Measurements from ENCODE around the gene NSMF. TPM values are rescaled to one million over a fixed set of nuclear protein-coding genes. Genes with fewer than 3 reads are reported as not detected.
"Not testable (repeated sequence)": the region's sequence is repeated elsewhere in the genome, so short reads cannot be mapped to it uniquely, and the experiment has no call there.

Gene NSMF
- polyA plus RNA-seq, 1 donor from 2014 or later = 3.4 TPM

GRCh38 chr9:137467896-137468295 is 8.8 kb upstream of the NSMF start:
- Mint-ChIP-seq H3K4me3 (no peak overlapping the region), H3K4me1 (peaks cover 0 to 7% (median 7%) of the 10 kb centered on the region in 3 donors), H3K27me3 (no peaks in the 10 kb centered on the region), H3K27ac (peak overlapping the region in 1 of 3 donors; percentile 32), H3K9me3 (peaks cover 0 to 1% (median 0%) of the 10 kb centered on the region in 3 donors), H3K36me3 (no peaks in the 10 kb centered on the region)

- no peaks in the 10 kb centered on the region for H3K36me3 Mint-ChIP-seq
- H3K4me1 Mint-ChIP-seq = peaks cover 0 to 7% (median 7%) of the 10 kb centered on the region in 3 donors
- no peaks in the 10 kb centered on the region for H3K9me3 Mint-ChIP-seq
- H3K27me3 Mint-ChIP-seq = no peaks in the 10 kb centered on the region
- H3K27ac Mint-ChIP-seq = no peak overlapping the region
- H3K4me3 Mint-ChIP-seq = no peak overlapping the region
Observed at GRCh38 chr9:137467161-137467581, 8.0 kb upstream of the NSMF start.

- H3K4me3 Mint-ChIP-seq = not testable (repeated sequence)
Observed at GRCh38 chr9:137466389-137467085, 7.4 kb upstream of the NSMF start.

GRCh38 chr9:137465720-137466388 is 6.7 kb upstream of the NSMF start:
- Mint-ChIP-seq H3K4me3 (no peak overlapping the region), H3K27ac (peak overlapping the region in 1 of 3 donors; percentile 57), H3K27me3 (no peaks in the 10 kb centered on the region), H3K4me1 (peaks cover 0 to 9% (median 7%) of the 10 kb centered on the region in 3 donors), H3K36me3 (no peaks in the 10 kb centered on the region), H3K9me3 (no peaks in the 10 kb centered on the region)

More at GRCh38 chr9:137466389-137467085, 7.4 kb upstream of the NSMF start:
- H3K4me1 Mint-ChIP-seq, H3K27ac Mint-ChIP-seq, H3K36me3 Mint-ChIP-seq, H3K9me3 Mint-ChIP-seq, H3K27me3 Mint-ChIP-seq: not testable (repeated sequence)

- H3K4me3 Mint-ChIP-seq = no peak overlapping the region
- H3K27ac Mint-ChIP-seq = peak overlapping the region in 1 of 3 donors; percentile 57
- no peaks in the 10 kb centered on the region for H3K36me3 Mint-ChIP-seq
- peaks cover 0 to 4% (median 2%) of the 10 kb centered on the region in 3 donors for H3K4me1 Mint-ChIP-seq
- no peaks in the 10 kb centered on the region for H3K27me3 Mint-ChIP-seq
- no peaks in the 10 kb centered on the region for H3K9me3 Mint-ChIP-seq
Observed at GRCh38 chr9:137465000-137465719, 6.0 kb upstream of the NSMF start.

GRCh38 chr9:137464291-137464999 is 5.3 kb upstream of the NSMF start:
- Mint-ChIP-seq H3K36me3 (no peaks in the 10 kb centered on the region), H3K4me3 (no peak overlapping the region), H3K27me3 (no peaks in the 10 kb centered on the region), H3K4me1 (peaks cover 0 to 6% (median 2%) of the 10 kb centered on the region in 3 donors), H3K27ac (peak overlapping the region in 1 of 3 donors; percentile 78), H3K9me3 (no peaks in the 10 kb centered on the region)

GRCh38 chr9:137463931-137464290 is 4.8 kb upstream of the NSMF start:
- H3K27me3 Mint-ChIP-seq = no peaks in the 10 kb centered on the region
- H3K9me3 Mint-ChIP-seq = no peaks in the 10 kb centered on the region
- H3K36me3 Mint-ChIP-seq = no peaks in the 10 kb centered on the region
- H3K4me3 Mint-ChIP-seq = peak overlapping the region in 1 of 4 donors; percentile 22
- peaks cover 0 to 4% (median 2%) of the 10 kb centered on the region in 3 donors for H3K4me1 Mint-ChIP-seq
- H3K27ac Mint-ChIP-seq = peak overlapping the region in 1 of 3 donors; percentile 78

GRCh38 chr9:137462986-137463930 is 4.1 kb upstream of the NSMF start:
- Mint-ChIP-seq H3K4me3 (peak overlapping the region in 2 of 4 donors; percentile 63 to 71), H3K27ac (peak overlapping the region in 2 of 3 donors; percentile 27 to 71), H3K27me3 (no peaks in the 10 kb centered on the region), H3K36me3 (no peaks in the 10 kb centered on the region), H3K9me3 (no peaks in the 10 kb centered on the region), H3K4me1 (peaks cover 0 to 4% (median 2%) of the 10 kb centered on the region in 3 donors)

GRCh38 chr9:137462396-137462985 is 3.4 kb upstream of the NSMF start:
- Mint-ChIP-seq H3K27me3 (no peaks in the 10 kb centered on the region), H3K4me3 (peak overlapping the region in 2 of 4 donors; percentile 76 to 82), H3K4me1 (peaks cover 0 to 4% (median 2%) of the 10 kb centered on the region in 3 donors), H3K27ac (peak overlapping the region; percentile 84 to 96 (median 90)), H3K9me3 (no peaks in the 10 kb centered on the region), H3K36me3 (no peaks in the 10 kb centered on the region)

- Mint-ChIP-seq H3K4me3 (peak overlapping the region; percentile 75 to 87 (median 79)), H3K4me1 (peaks cover 0 to 4% (median 2%) of the 10 kb centered on the region in 3 donors), H3K9me3 (no peaks in the 10 kb centered on the region), H3K27ac (peak overlapping the region; percentile 84 to 96 (median 90)), H3K27me3 (no peaks in the 10 kb centered on the region), H3K36me3 (no peaks in the 10 kb centered on the region)
Observed at GRCh38 chr9:137461663-137462395, 2.7 kb upstream of the NSMF start.

- Mint-ChIP-seq H3K36me3 (no peaks in the 10 kb centered on the region), H3K27me3 (no peaks in the 10 kb centered on the region), H3K27ac (peak overlapping the region; percentile 39 to 90 (median 59)), H3K9me3 (no peaks in the 10 kb centered on the region), H3K4me1 (peaks cover 0 to 4% (median 2%) of the 10 kb centered on the region in 3 donors), H3K4me3 (peak overlapping the region in 2 of 4 donors; percentile 41 to 76)
Observed at GRCh38 chr9:137461316-137461662, 2.2 kb upstream of the NSMF start.

- Mint-ChIP-seq H3K4me3 (peak overlapping the region in 3 of 4 donors; percentile 28 to 41 (median 38)), H3K36me3 (no peaks in the 10 kb centered on the region), H3K27ac (peak overlapping the region; percentile 39 to 85 (median 59))
Observed at GRCh38 chr9:137460363-137461315, 1.5 kb upstream of the NSMF start.

More at GRCh38 chr9:137460363-137461315, 1.5 kb upstream of the NSMF start:
- H3K27me3 Mint-ChIP-seq = no peaks in the 10 kb centered on the region
- H3K9me3 Mint-ChIP-seq = no peaks in the 10 kb centered on the region
- H3K4me1 Mint-ChIP-seq = peaks cover 0 to 4% (median 2%) of the 10 kb centered on the region in 3 donors
